HepG2 (cell line): ENCODE measurements around the gene SYCP2L. TPM values are rescaled to one million over a fixed set of nuclear protein-coding genes. Genes with fewer than 3 reads are reported as not detected.
A peak's percentile ranks its signal among the peaks of the same experiment; 100 is the strongest.

Experiments
- HMG20A ChIP-seq: IDR thresholded peaks from 2 replicates; pipeline ENCODE4 v1.6.1; 2016; ENCODE audit warnings: borderline replicate concordance
- HNRNPK ChIP-seq: fragments of 200-400 bp; formaldehyde crosslinking; IDR thresholded peaks from 2 replicates; pipeline ENCODE4 v1.6.1; 2018; ENCODE audit warnings: low read length, low read depth, moderate library complexity, mild to moderate bottlenecking; ENCODE audit not compliant: poor library complexity, severe bottlenecking
- MAFK ChIP-seq, 2 experiments: IDR thresholded peaks in 1 of 2; conservative IDR thresholded peaks in 1 of 2; 2 replicates each; pipeline ENCODE4 v1.6.1; 2011; ENCODE audit warnings: improper control_type of control experiment in 2 of 2, low read length in 2 of 2
- POLR2G ChIP-seq: fragments of 200-400 bp; formaldehyde crosslinking; IDR thresholded peaks from 2 replicates; pipeline ENCODE4 v1.6.1; 2018; ENCODE audit warnings: mild to moderate bottlenecking, low read depth, low read length, moderate library complexity
- SIX1 ChIP-seq: sonication (generic); formaldehyde crosslinking; IDR thresholded peaks from 2 replicates; pipeline ENCODE4 v1.4.0; 2020; ENCODE audit warnings: missing genetic modification reagents, borderline replicate concordance
- XBP1 ChIP-seq: sonication (generic); formaldehyde crosslinking; IDR thresholded peaks from 2 replicates; pipeline ENCODE4 v1.5.0; 2020; ENCODE audit warnings: missing genetic modification reagents
- ZNF274 ChIP-seq: sonication (generic); formaldehyde crosslinking; IDR thresholded peaks from 2 replicates; pipeline ENCODE4 v1.5.1; 2020; ENCODE audit warnings: mild to moderate bottlenecking, missing genetic modification reagents
- ZNF547 ChIP-seq: sonication (generic); formaldehyde crosslinking; IDR thresholded peaks from 2 replicates; pipeline ENCODE4 v1.5.1; 2020; ENCODE audit warnings: mild to moderate bottlenecking, missing genetic modification reagents
- ZNF563 ChIP-seq: sonication (generic); formaldehyde crosslinking; IDR thresholded peaks from 2 replicates; pipeline ENCODE4 v1.8.0; 2022; ENCODE audit warnings: mild to moderate bottlenecking, moderate library complexity, missing genetic modification reagents
- ZNF598 ChIP-seq: sonication (generic); formaldehyde crosslinking; IDR thresholded peaks from 2 replicates; pipeline ENCODE4 v1.5.1; 2020; ENCODE audit warnings: mild to moderate bottlenecking, missing genetic modification reagents, borderline replicate concordance
- ZNF619 ChIP-seq: sonication (generic); formaldehyde crosslinking; IDR thresholded peaks from 2 replicates; pipeline ENCODE4 v1.4.0; 2020; ENCODE audit warnings: mild to moderate bottlenecking, missing genetic modification reagents
- ZNF678 ChIP-seq: sonication (generic); formaldehyde crosslinking; IDR thresholded peaks from 2 replicates; pipeline ENCODE4 v1.4.0; 2020; ENCODE audit warnings: mild to moderate bottlenecking, missing genetic modification reagents
- ZNF703 ChIP-seq: sonication (generic); formaldehyde crosslinking; IDR thresholded peaks from 2 replicates; pipeline ENCODE4 v1.5.1; 2020; ENCODE audit warnings: missing genetic modification reagents, mild to moderate bottlenecking, moderate library complexity, borderline replicate concordance
- polyA plus RNA-seq, 8 experiments: library from polyadenylated mRNA; depleted of rRNA in 3 of 8; stranded (reverse) in 7 of 8; unstranded in 1 of 8; fragments of >200 nt; fragmentation: Illumina TruSeq in 4 of 8; extraction: Trizol in 4 of 8; gene quantifications; 2 replicates each; pipeline versions ENCODE4 v1.2.1 to v1.2.3, GENCODE V29; 2011 to 2016; ENCODE audit warnings: low read depth in 4 of 8, missing spikeins in 1 of 8, mixed read lengths in 1 of 8; ENCODE audit not compliant: insufficient read depth in 1 of 8
- total RNA-seq, 5 experiments: library from RNA; depleted of rRNA; stranded (reverse); fragments of >200 nt; fragmentation: Illumina TruSeq; extraction: Trizol; gene quantifications; 2 replicates each; pipeline ENCODE4 v1.2.3, GENCODE V29; 2016; ENCODE audit warnings: low read depth in 1 of 5
- TF ChIP-seq, protein P1 (sequence below): sonication (generic); formaldehyde crosslinking; conservative IDR thresholded peaks from 2 replicates; pipeline ENCODE4 v1.4.0; 2020; ENCODE audit warnings: mild to moderate bottlenecking, missing genetic modification reagents, moderate library complexity
- TF ChIP-seq, protein P2 (sequence below): sonication (generic); formaldehyde crosslinking; IDR thresholded peaks from 2 replicates; pipeline ENCODE4 v1.4.0; 2020; ENCODE audit warnings: mild to moderate bottlenecking, missing genetic modification reagents
- TF ChIP-seq, protein P3 (sequence below): sonication (generic); formaldehyde crosslinking; conservative IDR thresholded peaks from 2 replicates; pipeline ENCODE4 v1.8.0; 2022; ENCODE audit warnings: missing genetic modification reagents
- TF ChIP-seq, protein P4 (sequence below): sonication (generic); formaldehyde crosslinking; IDR thresholded peaks from 2 replicates; pipeline ENCODE4 v1.8.0; 2022; ENCODE audit warnings: missing genetic modification reagents, mild to moderate bottlenecking, inconsistent platforms, borderline replicate concordance

The SYCP2L gene
- total and polyA plus RNA-seq, 2 of the 13 experiments (the other 11 are each of a cell fraction or from before 2014, with no cell fraction given): 0.22 to 0.54 TPM

DNA sequence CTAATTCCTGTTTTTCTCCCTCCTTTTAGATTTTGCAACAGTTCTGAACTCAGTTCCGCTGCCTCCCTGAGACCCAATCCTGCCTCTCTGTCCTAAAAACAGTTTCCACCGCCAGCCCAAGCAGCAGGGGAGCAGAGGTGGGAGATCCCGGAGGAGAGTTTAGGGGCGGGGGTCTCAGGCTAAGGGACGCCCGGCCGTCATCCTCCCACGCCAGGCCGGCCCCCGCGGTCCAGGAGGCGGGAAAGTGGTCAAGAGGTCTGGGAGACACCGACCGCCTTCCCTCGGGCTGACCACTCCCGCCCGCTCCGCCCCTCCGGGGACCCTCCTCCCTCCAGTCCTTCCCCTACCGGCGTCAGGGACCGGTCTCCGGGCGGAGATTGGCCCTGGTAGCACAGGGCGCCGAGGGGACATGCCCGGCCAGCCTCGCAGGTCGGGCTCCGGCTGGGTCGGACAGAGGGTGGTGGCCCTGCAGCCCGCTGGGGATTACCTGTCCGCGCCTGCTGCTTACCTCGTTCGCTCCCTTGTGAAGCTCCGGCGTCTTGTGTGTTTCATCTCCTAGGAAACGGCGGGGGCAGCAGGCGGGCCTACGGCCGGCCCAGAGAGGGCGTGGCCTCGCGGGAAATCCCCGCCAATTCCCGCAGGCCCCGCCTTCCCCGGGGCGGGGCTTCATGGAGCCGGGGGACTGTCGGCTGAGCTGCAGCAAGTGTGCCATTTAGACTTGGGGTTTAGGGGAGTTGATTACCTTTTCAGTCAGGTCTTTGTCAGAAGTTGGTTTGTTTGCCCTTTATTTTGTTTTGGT, 48.7 kb upstream of the SYCP2L start, which contains the start of gene MAK (continued):
- TF ChIP-seq ZNF547 (CRISPR knock-in tag) (peak; percentile 64), XBP1 (CRISPR knock-in tag) (no peak), SIX1 (no peak), MAFK (conservative IDR thresholded peaks at IDR 0.05 in 1 of 2, IDR thresholded peaks at IDR 0.05 in 1 of 2; ENCODE audit: low read length in 2 of 2) (no peak), ZNF274 (peak; percentile 83; the same call in 1 of the 2 replicates), ZNF563 (0 out of 2 replicates have a peak, but pooled peaks have one; percentile 51), ZNF619 (no peak), POLR2G (no peak), HMG20A (no peak), ZNF678 (CRISPR knock-in tag) (peak; percentile 73; the same call in 1 of the 2 replicates), HNRNPK (no peak), ZNF703 (CRISPR knock-in tag) (no peak), ZNF598 (no peak)
- TF ChIP-seq, protein P1, sequence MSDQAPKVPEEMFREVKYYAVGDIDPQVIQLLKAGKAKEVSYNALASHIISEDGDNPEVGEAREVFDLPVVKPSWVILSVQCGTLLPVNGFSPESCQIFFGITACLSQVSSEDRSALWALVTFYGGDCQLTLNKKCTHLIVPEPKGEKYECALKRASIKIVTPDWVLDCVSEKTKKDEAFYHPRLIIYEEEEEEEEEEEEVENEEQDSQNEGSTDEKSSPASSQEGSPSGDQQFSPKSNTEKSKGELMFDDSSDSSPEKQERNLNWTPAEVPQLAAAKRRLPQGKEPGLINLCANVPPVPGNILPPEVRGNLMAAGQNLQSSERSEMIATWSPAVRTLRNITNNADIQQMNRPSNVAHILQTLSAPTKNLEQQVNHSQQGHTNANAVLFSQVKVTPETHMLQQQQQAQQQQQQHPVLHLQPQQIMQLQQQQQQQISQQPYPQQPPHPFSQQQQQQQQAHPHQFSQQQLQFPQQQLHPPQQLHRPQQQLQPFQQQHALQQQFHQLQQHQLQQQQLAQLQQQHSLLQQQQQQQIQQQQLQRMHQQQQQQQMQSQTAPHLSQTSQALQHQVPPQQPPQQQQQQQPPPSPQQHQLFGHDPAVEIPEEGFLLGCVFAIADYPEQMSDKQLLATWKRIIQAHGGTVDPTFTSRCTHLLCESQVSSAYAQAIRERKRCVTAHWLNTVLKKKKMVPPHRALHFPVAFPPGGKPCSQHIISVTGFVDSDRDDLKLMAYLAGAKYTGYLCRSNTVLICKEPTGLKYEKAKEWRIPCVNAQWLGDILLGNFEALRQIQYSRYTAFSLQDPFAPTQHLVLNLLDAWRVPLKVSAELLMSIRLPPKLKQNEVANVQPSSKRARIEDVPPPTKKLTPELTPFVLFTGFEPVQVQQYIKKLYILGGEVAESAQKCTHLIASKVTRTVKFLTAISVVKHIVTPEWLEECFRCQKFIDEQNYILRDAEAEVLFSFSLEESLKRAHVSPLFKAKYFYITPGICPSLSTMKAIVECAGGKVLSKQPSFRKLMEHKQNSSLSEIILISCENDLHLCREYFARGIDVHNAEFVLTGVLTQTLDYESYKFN (CRISPR knock-in tag): no peak
- TF ChIP-seq, protein P2, sequence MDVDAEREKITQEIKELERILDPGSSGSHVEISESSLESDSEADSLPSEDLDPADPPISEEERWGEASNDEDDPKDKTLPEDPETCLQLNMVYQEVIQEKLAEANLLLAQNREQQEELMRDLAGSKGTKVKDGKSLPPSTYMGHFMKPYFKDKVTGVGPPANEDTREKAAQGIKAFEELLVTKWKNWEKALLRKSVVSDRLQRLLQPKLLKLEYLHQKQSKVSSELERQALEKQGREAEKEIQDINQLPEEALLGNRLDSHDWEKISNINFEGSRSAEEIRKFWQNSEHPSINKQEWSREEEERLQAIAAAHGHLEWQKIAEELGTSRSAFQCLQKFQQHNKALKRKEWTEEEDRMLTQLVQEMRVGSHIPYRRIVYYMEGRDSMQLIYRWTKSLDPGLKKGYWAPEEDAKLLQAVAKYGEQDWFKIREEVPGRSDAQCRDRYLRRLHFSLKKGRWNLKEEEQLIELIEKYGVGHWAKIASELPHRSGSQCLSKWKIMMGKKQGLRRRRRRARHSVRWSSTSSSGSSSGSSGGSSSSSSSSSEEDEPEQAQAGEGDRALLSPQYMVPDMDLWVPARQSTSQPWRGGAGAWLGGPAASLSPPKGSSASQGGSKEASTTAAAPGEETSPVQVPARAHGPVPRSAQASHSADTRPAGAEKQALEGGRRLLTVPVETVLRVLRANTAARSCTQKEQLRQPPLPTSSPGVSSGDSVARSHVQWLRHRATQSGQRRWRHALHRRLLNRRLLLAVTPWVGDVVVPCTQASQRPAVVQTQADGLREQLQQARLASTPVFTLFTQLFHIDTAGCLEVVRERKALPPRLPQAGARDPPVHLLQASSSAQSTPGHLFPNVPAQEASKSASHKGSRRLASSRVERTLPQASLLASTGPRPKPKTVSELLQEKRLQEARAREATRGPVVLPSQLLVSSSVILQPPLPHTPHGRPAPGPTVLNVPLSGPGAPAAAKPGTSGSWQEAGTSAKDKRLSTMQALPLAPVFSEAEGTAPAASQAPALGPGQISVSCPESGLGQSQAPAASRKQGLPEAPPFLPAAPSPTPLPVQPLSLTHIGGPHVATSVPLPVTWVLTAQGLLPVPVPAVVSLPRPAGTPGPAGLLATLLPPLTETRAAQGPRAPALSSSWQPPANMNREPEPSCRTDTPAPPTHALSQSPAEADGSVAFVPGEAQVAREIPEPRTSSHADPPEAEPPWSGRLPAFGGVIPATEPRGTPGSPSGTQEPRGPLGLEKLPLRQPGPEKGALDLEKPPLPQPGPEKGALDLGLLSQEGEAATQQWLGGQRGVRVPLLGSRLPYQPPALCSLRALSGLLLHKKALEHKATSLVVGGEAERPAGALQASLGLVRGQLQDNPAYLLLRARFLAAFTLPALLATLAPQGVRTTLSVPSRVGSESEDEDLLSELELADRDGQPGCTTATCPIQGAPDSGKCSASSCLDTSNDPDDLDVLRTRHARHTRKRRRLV (CRISPR knock-in tag): no peak
- TF ChIP-seq, protein P3, sequence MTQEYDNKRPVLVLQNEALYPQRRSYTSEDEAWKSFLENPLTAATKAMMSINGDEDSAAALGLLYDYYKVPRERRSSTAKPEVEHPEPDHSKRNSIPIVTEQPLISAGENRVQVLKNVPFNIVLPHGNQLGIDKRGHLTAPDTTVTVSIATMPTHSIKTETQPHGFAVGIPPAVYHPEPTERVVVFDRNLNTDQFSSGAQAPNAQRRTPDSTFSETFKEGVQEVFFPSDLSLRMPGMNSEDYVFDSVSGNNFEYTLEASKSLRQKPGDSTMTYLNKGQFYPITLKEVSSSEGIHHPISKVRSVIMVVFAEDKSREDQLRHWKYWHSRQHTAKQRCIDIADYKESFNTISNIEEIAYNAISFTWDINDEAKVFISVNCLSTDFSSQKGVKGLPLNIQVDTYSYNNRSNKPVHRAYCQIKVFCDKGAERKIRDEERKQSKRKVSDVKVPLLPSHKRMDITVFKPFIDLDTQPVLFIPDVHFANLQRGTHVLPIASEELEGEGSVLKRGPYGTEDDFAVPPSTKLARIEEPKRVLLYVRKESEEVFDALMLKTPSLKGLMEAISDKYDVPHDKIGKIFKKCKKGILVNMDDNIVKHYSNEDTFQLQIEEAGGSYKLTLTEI (CRISPR knock-in tag): no peak
- TF ChIP-seq, protein P4, sequence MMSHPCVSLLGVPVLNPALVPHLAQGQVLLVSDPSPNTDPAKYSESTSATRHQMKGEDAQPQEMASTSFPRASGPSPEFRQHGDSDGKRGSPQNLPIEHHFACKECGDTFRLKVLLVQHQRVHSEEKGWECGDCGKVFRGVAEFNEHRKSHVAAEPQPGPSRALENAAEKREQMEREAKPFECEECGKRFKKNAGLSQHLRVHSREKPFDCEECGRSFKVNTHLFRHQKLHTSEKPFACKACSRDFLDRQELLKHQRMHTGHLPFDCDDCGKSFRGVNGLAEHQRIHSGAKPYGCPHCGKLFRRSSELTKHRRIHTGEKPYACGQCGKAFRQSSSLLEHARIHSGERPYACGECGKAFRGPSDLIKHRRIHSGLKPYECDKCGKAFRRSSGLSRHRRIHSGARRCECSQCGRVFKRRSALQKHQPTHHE (CRISPR knock-in tag): peak; percentile 50; the same call in 1 of the 2 replicates
